NCI-H524 (cell line): ENCODE data around the gene TRPV5.

Experiments
- DNase-seq, 2 experiments: peaks; one replicate each; lab custom pipeline; 2025; lab: John Stamatoyannopoulos, UW

The TRPV5 gene

GRCh38 chr7:142870566-142871259, 62.8 kb downstream of the TRPV5 start:
- DNase-seq, result peak in 1 of 2 experiments; percentile 10

- DNase-seq, result no peak
These were observed 63.4 kb downstream of the TRPV5 start for GRCh38 chr7:142870147-142870559.

GRCh38 chr7:142869434-142869833, 64.1 kb downstream of the TRPV5 start:
- no peak for DNase-seq

GRCh38 chr7:142868986-142869415, 64.5 kb downstream of the TRPV5 start:
- DNase-seq, result no peak

- DNase-seq, result no peak
These were observed 65.2 kb downstream of the TRPV5 start for GRCh38 chr7:142868188-142868985.

GRCh38 chr7:142867398-142868187, 66.0 kb downstream of the TRPV5 start:
- DNase-seq, result no peak

GRCh38 chr7:142867097-142867378, 66.5 kb downstream of the TRPV5 start:
- no peak for DNase-seq

- peak in 1 of 2 experiments; percentile 23 for DNase-seq
These were observed 67.0 kb downstream of the TRPV5 start for GRCh38 chr7:142866361-142867096.

GRCh38 chr7:142865766-142866165, 67.8 kb downstream of the TRPV5 start:
- DNase-seq, result no peak

GRCh38 chr7:142864980-142865747, 68.4 kb downstream of the TRPV5 start:
- no peak for DNase-seq

GRCh38 chr7:142863891-142864685, 69.5 kb downstream of the TRPV5 start:
- no peak for DNase-seq

- no peak for DNase-seq
These were observed 70.7 kb downstream of the TRPV5 start for GRCh38 chr7:142862786-142863400.

- DNase-seq, result no peak
These were observed 71.2 kb downstream of the TRPV5 start for GRCh38 chr7:142862351-142862750.

- DNase-seq, result no peak
These were observed 72.6 kb downstream of the TRPV5 start for GRCh38 chr7:142860968-142861367.

GRCh38 chr7:142859829-142860228, 73.7 kb downstream of the TRPV5 start:
- no peak for DNase-seq

GRCh38 chr7:142859411-142859810, 74.1 kb downstream of the TRPV5 start:
- no peak for DNase-seq
